ENCODE data around the gene MCL1. TPM values are rescaled to one million over a fixed set of nuclear protein-coding genes. Genes with fewer than 3 reads are reported as not detected.
"Not testable (repeated sequence)": the region's sequence is repeated elsewhere in the genome, so short reads cannot be mapped to it uniquely, and the experiment has no call there.

Gene MCL1
- total RNA-seq, 1 donor from 2014 or later = 154 TPM

GRCh38 chr1:150601540-150601939, 22.1 kb upstream of the MCL1 start:
- H3K9me3 Mint-ChIP-seq (ENCODE audit: unreplicated experiment) = no peaks in the 10 kb centered on the region
- H3K27ac Mint-ChIP-seq (ENCODE audit: unreplicated experiment) = no peak overlapping the region
- H3K27me3 Mint-ChIP-seq (ENCODE audit: unreplicated experiment) = peaks cover 2% of the 10 kb centered on the region
- H3K36me3 Mint-ChIP-seq (ENCODE audit: unreplicated experiment) = no peaks in the 10 kb centered on the region
- H3K4me1 Mint-ChIP-seq (ENCODE audit: low read depth, unreplicated experiment) = peaks cover 7% of the 10 kb centered on the region
- no peak overlapping the region for H3K4me3 Mint-ChIP-seq (ENCODE audit: unreplicated experiment)
- DNase-seq = no peak
- no peak for TF ChIP-seq CTCF (IDR thresholded peaks at IDR 0.05; ENCODE audit: partially characterized antibody, unreplicated experiment)

GRCh38 chr1:150598346-150598745, 18.9 kb upstream of the MCL1 start:
- not testable (repeated sequence) for H3K9me3 Mint-ChIP-seq (ENCODE audit: unreplicated experiment); H3K36me3 Mint-ChIP-seq (ENCODE audit: unreplicated experiment); DNase-seq; H3K27me3 Mint-ChIP-seq (ENCODE audit: unreplicated experiment); H3K4me3 Mint-ChIP-seq (ENCODE audit: unreplicated experiment); H3K4me1 Mint-ChIP-seq (ENCODE audit: low read depth, unreplicated experiment); H3K27ac Mint-ChIP-seq (ENCODE audit: unreplicated experiment)

GRCh38 chr1:150596976-150597375, 17.6 kb upstream of the MCL1 start:
- peaks cover 4% of the 10 kb centered on the region for H3K27me3 Mint-ChIP-seq (ENCODE audit: unreplicated experiment)
- H3K4me3 Mint-ChIP-seq (ENCODE audit: unreplicated experiment) = no peak overlapping the region

GRCh38 chr1:150596095-150596892, 16.9 kb upstream of the MCL1 start:
- H3K4me1 Mint-ChIP-seq (ENCODE audit: low read depth, unreplicated experiment) = no peaks in the 10 kb centered on the region
- TF ChIP-seq CTCF (IDR thresholded peaks at IDR 0.05; ENCODE audit: partially characterized antibody, unreplicated experiment) = no peak
- H3K36me3 Mint-ChIP-seq (ENCODE audit: unreplicated experiment) = peaks cover 10% of the 10 kb centered on the region
- no peak overlapping the region for H3K27ac Mint-ChIP-seq (ENCODE audit: unreplicated experiment)
- peaks cover 4% of the 10 kb centered on the region for H3K9me3 Mint-ChIP-seq (ENCODE audit: unreplicated experiment)
- peaks cover 4% of the 10 kb centered on the region for H3K27me3 Mint-ChIP-seq (ENCODE audit: unreplicated experiment)
- DNase-seq = no peak
- H3K4me3 Mint-ChIP-seq (ENCODE audit: unreplicated experiment) = no peak overlapping the region

More at GRCh38 chr1:150596976-150597375, 17.6 kb upstream of the MCL1 start:
- Mint-ChIP-seq H3K36me3 (ENCODE audit: unreplicated experiment) (peaks cover 10% of the 10 kb centered on the region), H3K27ac (ENCODE audit: unreplicated experiment) (no peak overlapping the region), H3K4me1 (ENCODE audit: low read depth, unreplicated experiment) (no peaks in the 10 kb centered on the region), H3K9me3 (ENCODE audit: unreplicated experiment) (peaks cover 4% of the 10 kb centered on the region)
- no peak for TF ChIP-seq CTCF (IDR thresholded peaks at IDR 0.05; ENCODE audit: partially characterized antibody, unreplicated experiment)
- DNase-seq = no peak

- no peak overlapping the region for H3K4me3 Mint-ChIP-seq (ENCODE audit: unreplicated experiment)
- peaks cover 4% of the 10 kb centered on the region for H3K4me1 Mint-ChIP-seq (ENCODE audit: low read depth, unreplicated experiment)
- H3K27me3 Mint-ChIP-seq (ENCODE audit: unreplicated experiment) = peaks cover 8% of the 10 kb centered on the region
- no peak for DNase-seq
- peaks cover 3% of the 10 kb centered on the region for H3K36me3 Mint-ChIP-seq (ENCODE audit: unreplicated experiment)
- no peak for TF ChIP-seq CTCF (IDR thresholded peaks at IDR 0.05; ENCODE audit: partially characterized antibody, unreplicated experiment)
- H3K9me3 Mint-ChIP-seq (ENCODE audit: unreplicated experiment) = peaks cover 12% of the 10 kb centered on the region
- H3K27ac Mint-ChIP-seq (ENCODE audit: unreplicated experiment) = no peak overlapping the region
Measured at GRCh38 chr1:150582371-150582770, 3.0 kb upstream of the MCL1 start.

- H3K36me3 Mint-ChIP-seq (ENCODE audit: unreplicated experiment); DNase-seq; H3K4me1 Mint-ChIP-seq (ENCODE audit: low read depth, unreplicated experiment); H3K27me3 Mint-ChIP-seq (ENCODE audit: unreplicated experiment); H3K4me3 Mint-ChIP-seq (ENCODE audit: unreplicated experiment); H3K27ac Mint-ChIP-seq (ENCODE audit: unreplicated experiment): not testable (repeated sequence)
- H3K9me3 Mint-ChIP-seq (ENCODE audit: unreplicated experiment) = peaks cover 14% of the 10 kb centered on the region
Measured at GRCh38 chr1:150581962-150582361, 2.6 kb upstream of the MCL1 start.

GRCh38 chr1:150581437-150581836, 2.0 kb upstream of the MCL1 start:
- not testable (repeated sequence) for H3K4me1 Mint-ChIP-seq (ENCODE audit: low read depth, unreplicated experiment); H3K27ac Mint-ChIP-seq (ENCODE audit: unreplicated experiment); H3K36me3 Mint-ChIP-seq (ENCODE audit: unreplicated experiment); H3K27me3 Mint-ChIP-seq (ENCODE audit: unreplicated experiment); DNase-seq; H3K4me3 Mint-ChIP-seq (ENCODE audit: unreplicated experiment)
- H3K9me3 Mint-ChIP-seq (ENCODE audit: unreplicated experiment) = peaks cover 15% of the 10 kb centered on the region

- H3K9me3 Mint-ChIP-seq (ENCODE audit: unreplicated experiment) = peaks cover 15% of the 10 kb centered on the region
- H3K4me1 Mint-ChIP-seq (ENCODE audit: low read depth, unreplicated experiment); H3K27me3 Mint-ChIP-seq (ENCODE audit: unreplicated experiment); DNase-seq; H3K36me3 Mint-ChIP-seq (ENCODE audit: unreplicated experiment): not testable (repeated sequence)
- H3K4me3 Mint-ChIP-seq (ENCODE audit: unreplicated experiment) = peak overlapping the region; percentile 96
- peak overlapping the region; percentile 97 for H3K27ac Mint-ChIP-seq (ENCODE audit: unreplicated experiment)
Measured at GRCh38 chr1:150580966-150581365, 1.6 kb upstream of the MCL1 start.
